Tibial nerve (tissue), 3 donors: Measurements from ENCODE around the gene SHD.

Experiments
- CTCF ChIP-seq, 5 experiments: fragments of 200-600 bp in 3 of 5; fragments of 450-650 bp in 2 of 5; sonication (generic) in 3 of 5; IDR thresholded peaks; one replicate each; pipeline ENCODE4 v1.5.1; 2016 to 2019; ENCODE audit warnings: antibody characterized with exemption in 5 of 5, mild to moderate bottlenecking in 3 of 5, moderate library complexity in 2 of 5
- POLR2A ChIP-seq, 2 donors: fragments of 450-650 bp; IDR thresholded peaks; one replicate each; pipeline ENCODE4 v1.6.1; 2017; ENCODE audit warnings: antibody characterized with exemption in 2 of 2, mild to moderate bottlenecking in 2 of 2, moderate library complexity in 2 of 2

GRCh38 chr19:4258181-4258580 lies 20.9 kb upstream of the SHD start:
- TF ChIP-seq CTCF (IDR thresholded peaks at IDR 0.05) = no peak
- TF ChIP-seq POLR2A (IDR thresholded peaks at IDR 0.05) = no peak
